Thoracic aorta (tissue), 2 donors: ENCODE results near the gene ATL2. TPM values are rescaled to one million over a fixed set of nuclear protein-coding genes. Genes with fewer than 3 reads are reported as not detected.
"Not testable (repeated sequence)": the region's sequence is repeated elsewhere in the genome, so short reads cannot be mapped to it uniquely, and the experiment has no call there.

Experiments used
- ATAC-seq: fragments of 150-250 bp; one replicate; pipeline ENCODE4 v1.8.0; 2017; ENCODE audit warnings: low read depth; ENCODE audit not compliant: insufficient number of reproducible peaks, low FRiP score
- DNase-seq: peaks from one replicate; pipeline ENCODE4 v3.0.0-alpha.2; 2020; ENCODE audit warnings: low spot score
- H3K27ac ChIP-seq, 2 donors: fragments of 200-600 bp; sonication (generic); 1 replicate in 1 of 2; 2 replicates in 1 of 2; pipeline ENCODE4 v1.5.1; 2016; ENCODE audit warnings: mild to moderate bottlenecking in 2 of 2, moderate library complexity in 2 of 2
- H3K27me3 ChIP-seq: fragments of 200-600 bp; sonication (generic); replicated peaks from 2 replicates; pipeline ENCODE4 v1.6.0; 2016; ENCODE audit warnings: mild to moderate bottlenecking; ENCODE audit not compliant: insufficient read depth
- H3K36me3 ChIP-seq: fragments of 200-600 bp; sonication (generic); one replicate; pipeline ENCODE4 v1.5.1; 2016
- H3K4me1 ChIP-seq, 2 donors: fragments of 200-600 bp; sonication (generic); 1 replicate in 1 of 2; 2 replicates in 1 of 2; pipeline versions ENCODE4 v1.5.1 to v1.6.0; 2016; ENCODE audit warnings: low read depth in 2 of 2, mild to moderate bottlenecking in 1 of 2; ENCODE audit not compliant: control insufficient read depth in 1 of 2
- H3K4me3 ChIP-seq: fragments of 200-600 bp; sonication (generic); 2 replicates; pipeline ENCODE4 v1.5.1; 2016; ENCODE audit warnings: mild to moderate bottlenecking
- H3K9me3 ChIP-seq: fragments of 200-600 bp; sonication (generic); 2 replicates; pipeline ENCODE4 v1.5.1; 2016
- total RNA-seq, 2 donors: library from RNA; depleted of rRNA; stranded (reverse); fragments of >200 nt; gene quantifications; one replicate each; pipeline versions ENCODE4 v1.1.0 to v1.2.3, GENCODE V29; 2016
- TF ChIP-seq, protein P1 (sequence below): fragments of 200-600 bp; sonication (generic); IDR thresholded peaks from one replicate; pipeline ENCODE4 v1.5.1; 2019; ENCODE audit warnings: antibody characterized with exemption

ATL2 gene
- total RNA-seq, 2 donors from 2014 or later = 22.7 to 71.0 TPM

- TF ChIP-seq, protein P1, sequence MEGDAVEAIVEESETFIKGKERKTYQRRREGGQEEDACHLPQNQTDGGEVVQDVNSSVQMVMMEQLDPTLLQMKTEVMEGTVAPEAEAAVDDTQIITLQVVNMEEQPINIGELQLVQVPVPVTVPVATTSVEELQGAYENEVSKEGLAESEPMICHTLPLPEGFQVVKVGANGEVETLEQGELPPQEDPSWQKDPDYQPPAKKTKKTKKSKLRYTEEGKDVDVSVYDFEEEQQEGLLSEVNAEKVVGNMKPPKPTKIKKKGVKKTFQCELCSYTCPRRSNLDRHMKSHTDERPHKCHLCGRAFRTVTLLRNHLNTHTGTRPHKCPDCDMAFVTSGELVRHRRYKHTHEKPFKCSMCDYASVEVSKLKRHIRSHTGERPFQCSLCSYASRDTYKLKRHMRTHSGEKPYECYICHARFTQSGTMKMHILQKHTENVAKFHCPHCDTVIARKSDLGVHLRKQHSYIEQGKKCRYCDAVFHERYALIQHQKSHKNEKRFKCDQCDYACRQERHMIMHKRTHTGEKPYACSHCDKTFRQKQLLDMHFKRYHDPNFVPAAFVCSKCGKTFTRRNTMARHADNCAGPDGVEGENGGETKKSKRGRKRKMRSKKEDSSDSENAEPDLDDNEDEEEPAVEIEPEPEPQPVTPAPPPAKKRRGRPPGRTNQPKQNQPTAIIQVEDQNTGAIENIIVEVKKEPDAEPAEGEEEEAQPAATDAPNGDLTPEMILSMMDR = no peak
- Histone ChIP-seq H3K9me3 (no peaks in the 10 kb centered on the region), H3K36me3 (peaks cover 10% of the 10 kb centered on the region), H3K27ac (no peak overlapping the region), H3K4me1 (no peaks in the 10 kb centered on the region), H3K27me3 (no peaks in the 10 kb centered on the region), H3K4me3 (no peak overlapping the region)
- no peak for ATAC-seq
- no peak for DNase-seq
Observed at GRCh38 chr2:38336621-38337020, 40.5 kb downstream of the ATL2 start.

GRCh38 chr2:38330754-38331153 lies 46.3 kb downstream of the ATL2 start:
- TF ChIP-seq, protein P1 = no peak
- no peak overlapping the region for H3K4me3 ChIP-seq
- H3K9me3 ChIP-seq = peaks cover 6% of the 10 kb centered on the region
- peaks cover 16% of the 10 kb centered on the region for H3K36me3 ChIP-seq
- no peaks in the 10 kb centered on the region for H3K27me3 ChIP-seq
- ATAC-seq (no peak), DNase-seq (no peak)
- H3K4me1 ChIP-seq = peaks cover 0 to 6% of the 10 kb centered on the region in 2 donors
- H3K27ac ChIP-seq = no peak overlapping the region

DNA sequence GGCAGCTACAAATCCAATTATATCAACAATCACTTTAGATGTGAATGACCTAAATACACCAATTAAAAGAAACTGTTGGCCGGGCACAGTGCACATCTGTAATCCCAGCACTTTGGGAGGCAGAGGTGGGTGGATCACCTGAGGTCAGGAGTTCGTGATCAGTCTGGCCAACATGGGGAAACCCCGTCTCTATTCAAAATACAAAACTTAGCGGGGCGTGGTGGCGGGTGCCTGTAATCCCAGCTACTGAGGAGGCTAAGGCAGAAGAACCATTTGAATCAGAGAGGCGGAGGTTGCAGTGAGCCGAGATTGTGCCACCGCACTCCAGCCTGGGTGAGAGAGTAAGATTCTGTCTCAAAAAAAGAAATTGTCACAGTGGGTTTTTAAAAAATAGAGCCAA lies 49.5 kb downstream of the ATL2 start:
- TF ChIP-seq, protein P1 = no peak
- no peak for ATAC-seq
- no peak for DNase-seq
- H3K36me3 ChIP-seq = peaks cover 13% of the 10 kb centered on the region
- H3K27ac ChIP-seq = no peak overlapping the region
- no peak overlapping the region for H3K4me3 ChIP-seq
- peaks cover 0 to 7% of the 10 kb centered on the region in 2 donors for H3K4me1 ChIP-seq
- H3K9me3 ChIP-seq = peaks cover 6% of the 10 kb centered on the region
- no peaks in the 10 kb centered on the region for H3K27me3 ChIP-seq

- H3K4me1 ChIP-seq = peaks cover 0 to 15% of the 10 kb centered on the region in 2 donors
Observed at GRCh38 chr2:38323623-38324022, 53.5 kb downstream of the ATL2 start.

DNA sequence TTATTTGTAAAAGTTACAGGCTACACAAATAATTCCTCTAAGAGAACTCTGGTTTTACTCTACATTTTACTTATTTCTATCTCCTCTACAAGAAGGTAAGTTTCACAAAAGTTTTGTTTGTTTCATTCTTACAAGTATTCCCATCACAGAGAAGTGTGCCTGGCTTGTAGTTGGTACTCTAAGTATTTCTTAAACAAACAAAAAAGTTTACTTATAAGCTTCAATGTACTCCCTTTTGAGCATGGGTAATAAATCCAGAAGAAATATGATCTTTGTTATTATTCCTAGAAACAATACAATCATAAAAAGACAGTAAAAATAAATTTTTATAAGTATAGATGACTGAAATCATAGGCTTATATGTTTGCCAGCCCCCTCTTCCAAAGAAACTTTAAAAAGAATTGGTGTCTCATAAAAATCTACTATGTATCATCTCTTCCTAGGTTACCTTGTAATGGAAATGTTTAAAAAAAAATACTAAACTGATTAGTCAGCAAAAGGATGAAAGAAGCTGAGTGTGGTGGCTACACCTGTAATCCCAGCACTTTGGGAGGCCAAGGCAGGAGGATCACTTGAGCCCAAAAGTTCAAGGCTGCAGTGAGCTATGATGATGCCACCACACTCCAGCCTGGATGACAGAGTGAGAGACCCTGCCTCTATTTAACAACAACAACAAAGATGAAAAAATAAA lies 54.7 kb downstream of the ATL2 start:
- no peaks in the 10 kb centered on the region for H3K9me3 ChIP-seq
- TF ChIP-seq, protein P1 = no peak
- H3K4me3 ChIP-seq = no peak overlapping the region
- H3K27me3 ChIP-seq = no peaks in the 10 kb centered on the region
- H3K36me3 ChIP-seq = peaks cover 3% of the 10 kb centered on the region
- DNase-seq (no peak), ATAC-seq (no peak)
- H3K4me1 ChIP-seq = peaks cover 0 to 15% of the 10 kb centered on the region in 2 donors
- H3K27ac ChIP-seq = no peak overlapping the region

More at GRCh38 chr2:38323623-38324022, 53.5 kb downstream of the ATL2 start:
- H3K4me3 ChIP-seq = no peak overlapping the region
- H3K27ac ChIP-seq = no peak overlapping the region
- ATAC-seq (no peak), DNase-seq (no peak)
- TF ChIP-seq, protein P1 = no peak
- H3K36me3 ChIP-seq = no peaks in the 10 kb centered on the region
- H3K9me3 ChIP-seq = no peaks in the 10 kb centered on the region
- no peaks in the 10 kb centered on the region for H3K27me3 ChIP-seq

GRCh38 chr2:38319240-38319639 lies 57.8 kb downstream of the ATL2 start:
- not testable (repeated sequence) for H3K36me3 ChIP-seq, H3K4me3 ChIP-seq, H3K9me3 ChIP-seq, H3K4me1 ChIP-seq, ATAC-seq, DNase-seq, H3K27me3 ChIP-seq, H3K27ac ChIP-seq
